Measurements from ENCODE around the gene FBXL17. TPM values are rescaled to one million over a fixed set of nuclear protein-coding genes. Genes with fewer than 3 reads are reported as not detected.
A peak's percentile ranks its signal among the peaks of the same experiment; 100 is the strongest.

Gene FBXL17
- total RNA-seq, 2 donors from 2014 or later: 12.5 to 14.5 TPM

GRCh38 chr5:107997338-107997980 lies 384.4 kb downstream of the FBXL17 start:
- Mint-ChIP-seq H3K4me3 (no peak overlapping the region), H3K36me3 (ENCODE audit: insufficient read depth in 2 of 2) (no peaks in the 10 kb centered on the region), H3K4me1 (ENCODE audit: low read depth) (peaks cover 2% of the 10 kb centered on the region), H3K27me3 (ENCODE audit: low read depth) (no peaks in the 10 kb centered on the region), H3K9me3 (no peaks in the 10 kb centered on the region), H3K27ac (no peak overlapping the region)
- no peak for ATAC-seq (replicated peaks in 1 of 2)
- no peak for DNase-seq

- Mint-ChIP-seq H3K27ac (no peak overlapping the region), H3K9me3 (no peaks in the 10 kb centered on the region), H3K27me3 (ENCODE audit: low read depth) (no peaks in the 10 kb centered on the region), H3K36me3 (ENCODE audit: insufficient read depth in 2 of 2) (no peaks in the 10 kb centered on the region), H3K4me1 (ENCODE audit: low read depth) (no peaks in the 10 kb centered on the region), H3K4me3 (no peak overlapping the region)
- DNase-seq (no peak), ATAC-seq (replicated peaks in 1 of 2) (no peak)
Measured at GRCh38 chr5:107993341-107993740, 388.6 kb downstream of the FBXL17 start.

- Mint-ChIP-seq H3K36me3 (ENCODE audit: insufficient read depth in 2 of 2) (no peaks in the 10 kb centered on the region), H3K9me3 (no peaks in the 10 kb centered on the region), H3K4me3 (peak overlapping the region in 1 of 2 donors; percentile 26), H3K4me1 (ENCODE audit: low read depth) (no peaks in the 10 kb centered on the region), H3K27ac (no peak overlapping the region), H3K27me3 (ENCODE audit: low read depth) (no peaks in the 10 kb centered on the region)
- ATAC-seq (replicated peaks in 1 of 2) (no peak), DNase-seq (no peak)
Measured at GRCh38 chr5:107990881-107991810, 390.8 kb downstream of the FBXL17 start.

- Mint-ChIP-seq H3K4me1 (ENCODE audit: low read depth) (peaks cover 5% of the 10 kb centered on the region), H3K4me3 (no peak overlapping the region), H3K36me3 (ENCODE audit: insufficient read depth in 2 of 2) (no peaks in the 10 kb centered on the region), H3K27me3 (ENCODE audit: low read depth) (no peaks in the 10 kb centered on the region), H3K9me3 (peaks cover 0 to 1% of the 10 kb centered on the region in 2 donors), H3K27ac (no peak overlapping the region)
- DNase-seq: no peak
- ATAC-seq (replicated peaks in 1 of 2): no peak
Measured at GRCh38 chr5:107985144-107985543, 396.8 kb downstream of the FBXL17 start.

GRCh38 chr5:107982703-107983425 lies 399.0 kb downstream of the FBXL17 start:
- H3K27ac Mint-ChIP-seq: no peak overlapping the region
- no peaks in the 10 kb centered on the region for H3K36me3 Mint-ChIP-seq (ENCODE audit: insufficient read depth in 2 of 2)
- H3K4me3 Mint-ChIP-seq: no peak overlapping the region
- no peaks in the 10 kb centered on the region for H3K27me3 Mint-ChIP-seq (ENCODE audit: low read depth)
- DNase-seq (no peak), ATAC-seq (replicated peaks in 1 of 2) (no peak)
- peaks cover 0 to 1% of the 10 kb centered on the region in 2 donors for H3K9me3 Mint-ChIP-seq
- H3K4me1 Mint-ChIP-seq (ENCODE audit: low read depth): peaks cover 5% of the 10 kb centered on the region

GRCh38 chr5:107980923-107981692 lies 400.8 kb downstream of the FBXL17 start:
- Mint-ChIP-seq H3K4me1 (ENCODE audit: low read depth) (peaks cover 5% of the 10 kb centered on the region), H3K4me3 (no peak overlapping the region), H3K27ac (no peak overlapping the region), H3K27me3 (ENCODE audit: low read depth) (no peaks in the 10 kb centered on the region), H3K9me3 (peaks cover 0 to 1% of the 10 kb centered on the region in 2 donors), H3K36me3 (ENCODE audit: insufficient read depth in 2 of 2) (no peaks in the 10 kb centered on the region)
- ATAC-seq (replicated peaks in 1 of 2) (peak in 1 of 2 donors; percentile 26), DNase-seq (no peak)

GRCh38 chr5:107979900-107980299 lies 402.0 kb downstream of the FBXL17 start:
- no peak for ATAC-seq (replicated peaks in 1 of 2)
- no peak overlapping the region for H3K4me3 Mint-ChIP-seq
- no peaks in the 10 kb centered on the region for H3K36me3 Mint-ChIP-seq (ENCODE audit: insufficient read depth in 2 of 2)
- peaks cover 0 to 1% of the 10 kb centered on the region in 2 donors for H3K9me3 Mint-ChIP-seq
- peaks cover 5% of the 10 kb centered on the region for H3K4me1 Mint-ChIP-seq (ENCODE audit: low read depth)
- H3K27ac Mint-ChIP-seq: no peak overlapping the region
- no peaks in the 10 kb centered on the region for H3K27me3 Mint-ChIP-seq (ENCODE audit: low read depth)
- no peak for DNase-seq

GRCh38 chr5:107979291-107979690 lies 402.6 kb downstream of the FBXL17 start:
- Mint-ChIP-seq H3K27ac (no peak overlapping the region), H3K27me3 (ENCODE audit: low read depth) (no peaks in the 10 kb centered on the region), H3K4me1 (ENCODE audit: low read depth) (peaks cover 5% of the 10 kb centered on the region), H3K9me3 (peaks cover 0 to 1% of the 10 kb centered on the region in 2 donors), H3K36me3 (ENCODE audit: insufficient read depth in 2 of 2) (no peaks in the 10 kb centered on the region), H3K4me3 (no peak overlapping the region)
- no peak for ATAC-seq (replicated peaks in 1 of 2)
- DNase-seq: no peak

GRCh38 chr5:107977550-107978071 lies 404.3 kb downstream of the FBXL17 start:
- H3K27ac Mint-ChIP-seq: no peak overlapping the region
- no peak for DNase-seq

GRCh38 chr5:107975568-107975967 lies 406.3 kb downstream of the FBXL17 start:
- Mint-ChIP-seq H3K4me3 (no peak overlapping the region), H3K36me3 (ENCODE audit: insufficient read depth in 2 of 2) (peaks cover 0 to 2% of the 10 kb centered on the region in 2 donors), H3K27me3 (ENCODE audit: low read depth) (no peaks in the 10 kb centered on the region), H3K27ac (no peak overlapping the region), H3K9me3 (no peaks in the 10 kb centered on the region), H3K4me1 (ENCODE audit: low read depth) (no peaks in the 10 kb centered on the region)
- ATAC-seq (replicated peaks in 1 of 2): no peak
- no peak for DNase-seq

More at GRCh38 chr5:107977550-107978071, 404.3 kb downstream of the FBXL17 start:
- no peak for ATAC-seq (replicated peaks in 1 of 2)
- H3K9me3 Mint-ChIP-seq: peaks cover 0 to 1% of the 10 kb centered on the region in 2 donors
- no peaks in the 10 kb centered on the region for H3K27me3 Mint-ChIP-seq (ENCODE audit: low read depth)
- no peaks in the 10 kb centered on the region for H3K36me3 Mint-ChIP-seq (ENCODE audit: insufficient read depth in 2 of 2)
- no peak overlapping the region for H3K4me3 Mint-ChIP-seq
- peaks cover 5% of the 10 kb centered on the region for H3K4me1 Mint-ChIP-seq (ENCODE audit: low read depth)

- Mint-ChIP-seq H3K27ac (no peak overlapping the region), H3K9me3 (no peaks in the 10 kb centered on the region), H3K36me3 (ENCODE audit: insufficient read depth in 2 of 2) (peaks cover 0 to 2% of the 10 kb centered on the region in 2 donors), H3K4me3 (no peak overlapping the region), H3K27me3 (ENCODE audit: low read depth) (no peaks in the 10 kb centered on the region), H3K4me1 (ENCODE audit: low read depth) (no peaks in the 10 kb centered on the region)
- DNase-seq (no peak), ATAC-seq (replicated peaks in 1 of 2) (no peak)
Measured at GRCh38 chr5:107971846-107972245, 410.1 kb downstream of the FBXL17 start.

GRCh38 chr5:107969847-107970246 lies 412.1 kb downstream of the FBXL17 start:
- H3K9me3 Mint-ChIP-seq: no peaks in the 10 kb centered on the region
- ATAC-seq (replicated peaks in 1 of 2): no peak
- no peaks in the 10 kb centered on the region for H3K4me1 Mint-ChIP-seq (ENCODE audit: low read depth)
- peaks cover 0 to 3% of the 10 kb centered on the region in 2 donors for H3K36me3 Mint-ChIP-seq (ENCODE audit: insufficient read depth in 2 of 2)
- DNase-seq: no peak
- no peaks in the 10 kb centered on the region for H3K27me3 Mint-ChIP-seq (ENCODE audit: low read depth)
- H3K27ac Mint-ChIP-seq: no peak overlapping the region
- H3K4me3 Mint-ChIP-seq: no peak overlapping the region

Data from activated T-cell treated with anti-CD3 and anti-CD28 coated beads, Interleukin-2, amount 50 U/mL, for 72 hours (primary cell).